HepG2 (cell line): ENCODE measurements around the gene PKNOX2. TPM values are rescaled to one million over a fixed set of nuclear protein-coding genes. Genes with fewer than 3 reads are reported as not detected.

Source experiments
- ATAC-seq: fragments of 200-7000 bp; cut with Tn5 transposase; 3 replicates; pipeline ENCODE4 v1.9.1; 2020; ENCODE audit warnings: mild to moderate bottlenecking, moderate library complexity
- BruUV-seq: library from RNA; stranded (reverse); fragments of 400-500 nt; replicated peaks from 2 replicates; lab custom pipeline; 2021; lab: Mats Ljungman, UMichigan
- CTCF ChIA-PET: fragments of 300-600 bp; formaldehyde crosslinking; extraction: SDS; loops from one replicate; lab custom pipeline; 2021; ENCODE audit warnings: low total read pairs, inconsistent platforms, low intra/inter-chr PET ratio; lab: Yijun Ruan, JAX
- POLR2A ChIA-PET: fragments of 350-600 bp; sonication (Branson Sonifier 250); formaldehyde crosslinking; loops from one replicate; lab custom pipeline; 2020; ENCODE audit warnings: antibody characterized with exemption, inconsistent platforms; lab: Yijun Ruan, JAX
- DNase-seq: peaks from one replicate; pipeline ENCODE4 v3.0.0-alpha.2; 2015; ENCODE audit warnings: low spot score
- FAIRE-seq: peaks from 3 replicates; lab custom pipeline; 2011; peaks lifted over from hg19 to GRCh38; lab: Jason Lieb, UNC
- H2AFZ ChIP-seq: one replicate; pipeline ENCODE4 v1.6.1; 2011; ENCODE audit warnings: low read length, inconsistent platforms
- H3K27ac ChIP-seq: fragments of 300-600 bp; 3 replicates; pipeline ENCODE4 v1.8.0; 2011; ENCODE audit warnings: mixed run types, mild to moderate bottlenecking, mixed read lengths, low read length, inconsistent platforms; ENCODE audit not compliant: insufficient read depth; ENCODE audit errors: extremely low read length
- H3K27me3 ChIP-seq, 2 experiments: fragments of 200-600 bp in 1 of 2; 2 replicates in 1 of 2; 3 replicates in 1 of 2; pipeline versions ENCODE4 v1.6.0 to v1.8.0; 2011; ENCODE audit warnings: low read length in 2 of 2, mild to moderate bottlenecking in 2 of 2, moderate library complexity in 2 of 2, inconsistent platforms in 1 of 2; ENCODE audit not compliant: insufficient read depth in 2 of 2, control insufficient read depth in 1 of 2
- H3K36me3 ChIP-seq, 2 experiments: fragments of 200-600 bp in 1 of 2; replicated peaks in 1 of 2; 2 replicates in 1 of 2; 3 replicates in 1 of 2; pipeline versions ENCODE4 v1.5.1 to v1.8.0; 2011; ENCODE audit warnings: low read length in 2 of 2, inconsistent platforms in 1 of 2; ENCODE audit not compliant: insufficient read depth in 2 of 2, control insufficient read depth in 1 of 2
- H3K4me1 ChIP-seq: 2 replicates; pipeline ENCODE4 v1.5.1; 2012; ENCODE audit warnings: low read length, inconsistent platforms; ENCODE audit not compliant: insufficient read depth
- H3K4me2 ChIP-seq: 2 replicates; pipeline ENCODE4 v1.6.0; 2011; ENCODE audit warnings: low read depth, low read length, inconsistent platforms
- H3K4me3 ChIP-seq, 3 experiments: fragments of 200-600 bp in 1 of 3; sonication (generic), shearing (Covaris generic) in 1 of 3; replicated peaks in 1 of 3; 2 replicates each; pipeline ENCODE4 v1.5.1; 2011 to 2016; ENCODE audit warnings: low read length in 3 of 3, inconsistent platforms in 2 of 3, low read depth in 2 of 3, mild to moderate bottlenecking in 2 of 3, control low read depth in 1 of 3, mixed read lengths in 1 of 3; ENCODE audit not compliant: insufficient read depth in 1 of 3
- H3K79me2 ChIP-seq: one replicate; pipeline ENCODE4 v1.6.1; 2011; ENCODE audit warnings: low read length, inconsistent platforms; ENCODE audit not compliant: insufficient read depth
- H3K9ac ChIP-seq: 2 replicates; pipeline ENCODE4 v1.6.0; 2011; ENCODE audit warnings: mild to moderate bottlenecking, low read depth, low read length, inconsistent platforms; ENCODE audit not compliant: insufficient read depth
- H3K9me3 ChIP-seq: 2 replicates; pipeline ENCODE4 v1.5.1; 2012; ENCODE audit warnings: mild to moderate bottlenecking, low read length
- H4K20me1 ChIP-seq: 2 replicates; pipeline ENCODE4 v1.6.0; 2011; ENCODE audit warnings: inconsistent platforms, mild to moderate bottlenecking, low read length, moderate library complexity; ENCODE audit not compliant: insufficient read depth
- AKAP8 ChIP-seq: sonication (generic); formaldehyde crosslinking; IDR thresholded peaks from 2 replicates; pipeline ENCODE4 v1.5.1; 2020; ENCODE audit warnings: mild to moderate bottlenecking, missing genetic modification reagents
- FOSL1 ChIP-seq: sonication (generic); formaldehyde crosslinking; IDR thresholded peaks from 2 replicates; pipeline ENCODE4 v1.9.0; 2021; ENCODE audit warnings: missing genetic modification reagents, borderline replicate concordance
- HDAC6 ChIP-seq: fragments of 200-600 bp; sonication (generic); IDR thresholded peaks from 2 replicates; pipeline ENCODE4 v1.7.0; 2017; ENCODE audit warnings: mild to moderate bottlenecking, antibody characterized with exemption, low read length, low read depth
- HOXD1 ChIP-seq: sonication (generic); formaldehyde crosslinking; IDR thresholded peaks from 2 replicates; pipeline ENCODE4 v1.5.0; 2020; ENCODE audit warnings: missing genetic modification reagents
- KDM6A ChIP-seq: IDR thresholded peaks from 2 replicates; pipeline ENCODE4 v1.6.1; 2016; ENCODE audit warnings: low read depth
- MIXL1 ChIP-seq: IDR thresholded peaks from 2 replicates; pipeline ENCODE4 v1.6.1; 2016
- POLR2G ChIP-seq: fragments of 200-400 bp; formaldehyde crosslinking; IDR thresholded peaks from 2 replicates; pipeline ENCODE4 v1.6.1; 2018; ENCODE audit warnings: mild to moderate bottlenecking, low read depth, low read length, moderate library complexity
- SRSF1 ChIP-seq: fragments of 200-400 bp; formaldehyde crosslinking; optimal IDR thresholded peaks from 2 replicates; pipeline ENCODE3; 2017; ENCODE audit warnings: mild to moderate bottlenecking, low read depth, low read length, moderate library complexity
- THYN1 ChIP-seq: sonication (generic); formaldehyde crosslinking; IDR thresholded peaks from 2 replicates; pipeline ENCODE4 v1.8.1; 2023; ENCODE audit warnings: low read depth, mild to moderate bottlenecking, moderate library complexity, missing genetic modification reagents, borderline replicate concordance
- XBP1 ChIP-seq: sonication (generic); formaldehyde crosslinking; IDR thresholded peaks from 2 replicates; pipeline ENCODE4 v1.5.0; 2020; ENCODE audit warnings: missing genetic modification reagents
- ZBTB3 ChIP-seq: sonication (generic); formaldehyde crosslinking; IDR thresholded peaks from 2 replicates; pipeline ENCODE4 v1.4.0; 2020; ENCODE audit warnings: low read depth, mild to moderate bottlenecking, moderate library complexity, missing genetic modification reagents, borderline replicate concordance
- ZBTB7B ChIP-seq: sonication (generic); formaldehyde crosslinking; IDR thresholded peaks from 2 replicates; pipeline ENCODE4 v1.4.0; 2020; ENCODE audit warnings: missing genetic modification reagents
- ZNF256 ChIP-seq: sonication (generic); formaldehyde crosslinking; conservative IDR thresholded peaks from 2 replicates; pipeline ENCODE4 v1.4.0; 2020; ENCODE audit warnings: missing genetic modification reagents
- ZNF335 ChIP-seq: sonication (generic); formaldehyde crosslinking; IDR thresholded peaks from 2 replicates; pipeline ENCODE4 v1.4.0; 2020; ENCODE audit warnings: missing genetic modification reagents
- WGBS: methylation state at CpG from one replicate; pipeline ENCODE4 v1.1.6; 2017; ENCODE audit warnings: low lambda C conversion rate; 5-methylcytosine and 5-hydroxymethylcytosine counted together
- in situ Hi-C: cut with HindIII; loops from 2 replicates; pipeline ENCODE4 v1.10.0; 2017; ENCODE audit warnings: low pct_unique_long_range_greater_than_20kb; ENCODE audit not compliant: extremely low pct_ligation_motif_present
- intact Hi-C: fragments of 100-400 bp; cut with micrococcal nuclease; formaldehyde crosslinking; loops from one replicate; pipeline ENCODE4 v1.10.0; 2022; ENCODE audit not compliant: unreplicated experiment
- polyA plus RNA-seq, 8 experiments: library from polyadenylated mRNA; depleted of rRNA in 3 of 8; stranded (reverse) in 7 of 8; unstranded in 1 of 8; fragments of >200 nt; fragmentation: Illumina TruSeq in 4 of 8; extraction: Trizol in 4 of 8; gene quantifications; 2 replicates each; pipeline versions ENCODE4 v1.2.1 to v1.2.3, GENCODE V29; 2011 to 2016; ENCODE audit warnings: low read depth in 4 of 8, missing spikeins in 1 of 8, mixed read lengths in 1 of 8; ENCODE audit not compliant: insufficient read depth in 1 of 8
- total RNA-seq, 5 experiments: library from RNA; depleted of rRNA; stranded (reverse); fragments of >200 nt; fragmentation: Illumina TruSeq; extraction: Trizol; gene quantifications; 2 replicates each; pipeline ENCODE4 v1.2.3, GENCODE V29; 2016; ENCODE audit warnings: low read depth in 1 of 5
- TF ChIP-seq, protein P1 (sequence below): sonication (generic); formaldehyde crosslinking; IDR thresholded peaks from 2 replicates; pipeline ENCODE4; 2020; ENCODE audit warnings: missing genetic modification reagents, mild to moderate bottlenecking, borderline replicate concordance
- TF ChIP-seq, protein P2 (sequence below): sonication (generic); formaldehyde crosslinking; IDR thresholded peaks from 2 replicates; pipeline ENCODE4 v1.4.0; 2020; ENCODE audit warnings: missing genetic modification reagents, borderline replicate concordance

The PKNOX2 gene
- total and polyA plus RNA-seq, 2 of the 13 experiments (the other 11 are each of a cell fraction or from before 2014, with no cell fraction given), result not detected

DNA sequence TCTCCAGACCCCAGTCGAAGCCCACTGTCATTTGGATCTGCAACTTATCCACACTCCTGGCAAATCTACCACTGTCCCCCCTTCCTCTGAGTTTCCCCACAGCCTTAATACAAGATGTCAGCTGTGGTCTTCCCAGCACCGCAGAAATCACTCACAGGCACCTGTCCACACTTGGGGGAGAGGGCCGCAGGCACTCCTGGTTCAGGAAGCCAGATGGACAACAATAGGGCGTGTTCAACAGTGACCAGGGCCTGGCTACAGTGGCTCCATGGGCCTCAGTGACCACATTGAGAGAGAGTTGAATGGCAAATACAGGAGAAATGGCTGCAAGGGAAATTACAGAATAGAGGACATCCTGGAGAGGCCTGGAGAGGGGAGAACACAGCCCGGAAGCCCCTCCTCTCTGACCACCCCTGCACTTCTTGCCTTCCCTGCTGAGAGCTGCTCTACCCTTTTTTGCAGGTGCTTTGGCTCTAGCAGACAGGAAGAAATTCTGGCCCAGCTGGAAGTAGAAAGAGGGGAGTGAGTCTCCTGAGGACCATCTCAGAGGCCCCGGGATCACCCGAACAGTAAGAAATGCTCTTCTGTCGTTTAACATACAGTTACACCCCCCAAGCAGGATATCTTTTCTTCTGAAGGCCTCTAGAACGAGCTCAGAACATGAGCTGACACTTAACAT lies 166.9 kb downstream of the PKNOX2 start (continued):
- no peak for TF ChIP-seq FOSL1 (CRISPR knock-in tag)
- no peak for TF ChIP-seq ZBTB7B (CRISPR knock-in tag)
- TF ChIP-seq, protein P1, sequence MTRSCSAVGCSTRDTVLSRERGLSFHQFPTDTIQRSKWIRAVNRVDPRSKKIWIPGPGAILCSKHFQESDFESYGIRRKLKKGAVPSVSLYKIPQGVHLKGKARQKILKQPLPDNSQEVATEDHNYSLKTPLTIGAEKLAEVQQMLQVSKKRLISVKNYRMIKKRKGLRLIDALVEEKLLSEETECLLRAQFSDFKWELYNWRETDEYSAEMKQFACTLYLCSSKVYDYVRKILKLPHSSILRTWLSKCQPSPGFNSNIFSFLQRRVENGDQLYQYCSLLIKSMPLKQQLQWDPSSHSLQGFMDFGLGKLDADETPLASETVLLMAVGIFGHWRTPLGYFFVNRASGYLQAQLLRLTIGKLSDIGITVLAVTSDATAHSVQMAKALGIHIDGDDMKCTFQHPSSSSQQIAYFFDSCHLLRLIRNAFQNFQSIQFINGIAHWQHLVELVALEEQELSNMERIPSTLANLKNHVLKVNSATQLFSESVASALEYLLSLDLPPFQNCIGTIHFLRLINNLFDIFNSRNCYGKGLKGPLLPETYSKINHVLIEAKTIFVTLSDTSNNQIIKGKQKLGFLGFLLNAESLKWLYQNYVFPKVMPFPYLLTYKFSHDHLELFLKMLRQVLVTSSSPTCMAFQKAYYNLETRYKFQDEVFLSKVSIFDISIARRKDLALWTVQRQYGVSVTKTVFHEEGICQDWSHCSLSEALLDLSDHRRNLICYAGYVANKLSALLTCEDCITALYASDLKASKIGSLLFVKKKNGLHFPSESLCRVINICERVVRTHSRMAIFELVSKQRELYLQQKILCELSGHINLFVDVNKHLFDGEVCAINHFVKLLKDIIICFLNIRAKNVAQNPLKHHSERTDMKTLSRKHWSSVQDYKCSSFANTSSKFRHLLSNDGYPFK (CRISPR knock-in tag), result no peak
- no peak for TF ChIP-seq AKAP8 (CRISPR knock-in tag)
- no peak for TF ChIP-seq POLR2G

DNA sequence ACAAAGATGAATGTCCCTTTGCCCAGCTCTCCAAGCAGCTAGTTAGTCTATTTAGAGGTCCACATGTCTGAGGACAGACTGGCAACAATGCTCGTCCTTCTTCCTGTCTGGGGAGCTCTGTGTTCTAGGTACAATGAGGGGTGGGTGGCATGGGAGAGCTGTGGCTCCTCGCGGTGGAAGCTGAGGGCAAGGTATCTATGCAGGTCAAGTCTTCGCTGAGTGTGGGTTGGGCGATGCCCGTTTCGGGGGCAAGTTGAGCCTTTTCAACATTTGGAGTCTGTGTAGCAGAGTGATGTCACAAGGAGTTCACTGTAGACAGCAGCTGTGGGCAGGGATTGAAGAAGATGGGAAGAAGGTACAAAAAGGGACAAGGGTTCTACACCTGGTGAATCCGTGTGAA lies 168.3 kb downstream of the PKNOX2 start:
- Histone ChIP-seq H3K27me3 (peaks cover 0 to 32% of the 10 kb centered on the region in 2 experiments; a peak in 4 of 5 replicates), H3K27ac (no peak overlapping the region), H3K9ac (no peak overlapping the region), H3K36me3 (no peaks in the 10 kb centered on the region), H4K20me1 (no peaks in the 10 kb centered on the region), H3K79me2 (no peaks in the 10 kb centered on the region), H3K4me3 (no peak overlapping the region), H2AFZ (no peak overlapping the region), H3K9me3 (no peaks in the 10 kb centered on the region), H3K4me1 (no peaks in the 10 kb centered on the region), H3K4me2 (no peak overlapping the region)
- no peak for FAIRE-seq
- 45% methylated on average over 8 of the region's 8 CpGs for WGBS
- CTCF ChIA-PET, result no interaction called here
- no peak for DNase-seq
- POLR2A ChIA-PET, result no interaction called here
- in situ Hi-C loops, result no loop called here
- no TSS peak for BruUV-seq
- ATAC-seq, result no peak
- intact Hi-C loops, result no loop called here
- no peak for TF ChIP-seq ZBTB3
- no peak for TF ChIP-seq SRSF1
- TF ChIP-seq HDAC6, result no peak
- TF ChIP-seq, protein P2, sequence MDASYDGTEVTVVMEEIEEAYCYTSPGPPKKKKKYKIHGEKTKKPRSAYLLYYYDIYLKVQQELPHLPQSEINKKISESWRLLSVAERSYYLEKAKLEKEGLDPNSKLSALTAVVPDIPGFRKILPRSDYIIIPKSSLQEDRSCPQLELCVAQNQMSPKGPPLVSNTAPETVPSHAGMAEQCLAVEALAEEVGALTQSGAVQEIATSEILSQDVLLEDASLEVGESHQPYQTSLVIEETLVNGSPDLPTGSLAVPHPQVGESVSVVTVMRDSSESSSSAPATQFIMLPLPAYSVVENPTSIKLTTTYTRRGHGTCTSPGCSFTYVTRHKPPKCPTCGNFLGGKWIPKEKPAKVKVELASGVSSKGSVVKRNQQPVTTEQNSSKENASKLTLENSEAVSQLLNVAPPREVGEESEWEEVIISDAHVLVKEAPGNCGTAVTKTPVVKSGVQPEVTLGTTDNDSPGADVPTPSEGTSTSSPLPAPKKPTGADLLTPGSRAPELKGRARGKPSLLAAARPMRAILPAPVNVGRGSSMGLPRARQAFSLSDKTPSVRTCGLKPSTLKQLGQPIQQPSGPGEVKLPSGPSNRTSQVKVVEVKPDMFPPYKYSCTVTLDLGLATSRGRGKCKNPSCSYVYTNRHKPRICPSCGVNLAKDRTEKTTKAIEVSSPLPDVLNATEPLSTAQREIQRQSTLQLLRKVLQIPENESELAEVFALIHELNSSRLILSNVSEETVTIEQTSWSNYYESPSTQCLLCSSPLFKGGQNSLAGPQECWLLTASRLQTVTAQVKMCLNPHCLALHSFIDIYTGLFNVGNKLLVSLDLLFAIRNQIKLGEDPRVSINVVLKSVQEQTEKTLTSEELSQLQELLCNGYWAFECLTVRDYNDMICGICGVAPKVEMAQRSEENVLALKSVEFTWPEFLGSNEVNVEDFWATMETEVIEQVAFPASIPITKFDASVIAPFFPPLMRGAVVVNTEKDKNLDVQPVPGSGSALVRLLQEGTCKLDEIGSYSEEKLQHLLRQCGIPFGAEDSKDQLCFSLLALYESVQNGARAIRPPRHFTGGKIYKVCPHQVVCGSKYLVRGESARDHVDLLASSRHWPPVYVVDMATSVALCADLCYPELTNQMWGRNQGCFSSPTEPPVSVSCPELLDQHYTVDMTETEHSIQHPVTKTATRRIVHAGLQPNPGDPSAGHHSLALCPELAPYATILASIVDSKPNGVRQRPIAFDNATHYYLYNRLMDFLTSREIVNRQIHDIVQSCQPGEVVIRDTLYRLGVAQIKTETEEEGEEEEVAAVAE (CRISPR knock-in tag), result no peak
- no peak for TF ChIP-seq XBP1
- TF ChIP-seq THYN1 (CRISPR knock-in tag), result no peak
- no peak for TF ChIP-seq ZNF256 (CRISPR knock-in tag)
- TF ChIP-seq HOXD1 (CRISPR knock-in tag), result no peak
- TF ChIP-seq MIXL1, result no peak
- TF ChIP-seq KDM6A (CRISPR knock-in tag), result no peak
- no peak for TF ChIP-seq ZNF335 (CRISPR knock-in tag)
